Measurements from ENCODE around the gene KIF5A.

The KIF5A gene

DNA sequence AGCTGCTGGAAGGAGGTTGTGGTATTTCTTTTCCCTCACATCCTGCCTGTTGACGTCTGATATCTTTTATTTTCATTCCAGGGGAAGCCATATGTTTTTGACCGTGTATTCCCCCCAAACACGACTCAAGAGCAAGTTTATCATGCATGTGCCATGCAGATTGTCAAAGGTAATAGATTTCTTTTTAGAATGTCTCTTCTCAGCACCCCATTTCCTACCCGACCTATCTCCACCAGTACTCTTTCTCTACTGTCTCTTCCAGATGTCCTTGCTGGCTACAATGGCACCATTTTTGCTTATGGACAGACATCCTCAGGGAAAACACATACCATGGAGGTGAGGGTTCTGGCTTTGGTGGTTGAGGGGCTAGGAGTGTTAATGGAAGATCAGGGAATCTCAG is 13.5 kb downstream of the KIF5A start:
- no peak for TF ChIP-seq EZH2phosphoT487 (conservative IDR thresholded peaks at IDR 0.05; ENCODE audit: low read length)
- TF ChIP-seq, protein P1, sequence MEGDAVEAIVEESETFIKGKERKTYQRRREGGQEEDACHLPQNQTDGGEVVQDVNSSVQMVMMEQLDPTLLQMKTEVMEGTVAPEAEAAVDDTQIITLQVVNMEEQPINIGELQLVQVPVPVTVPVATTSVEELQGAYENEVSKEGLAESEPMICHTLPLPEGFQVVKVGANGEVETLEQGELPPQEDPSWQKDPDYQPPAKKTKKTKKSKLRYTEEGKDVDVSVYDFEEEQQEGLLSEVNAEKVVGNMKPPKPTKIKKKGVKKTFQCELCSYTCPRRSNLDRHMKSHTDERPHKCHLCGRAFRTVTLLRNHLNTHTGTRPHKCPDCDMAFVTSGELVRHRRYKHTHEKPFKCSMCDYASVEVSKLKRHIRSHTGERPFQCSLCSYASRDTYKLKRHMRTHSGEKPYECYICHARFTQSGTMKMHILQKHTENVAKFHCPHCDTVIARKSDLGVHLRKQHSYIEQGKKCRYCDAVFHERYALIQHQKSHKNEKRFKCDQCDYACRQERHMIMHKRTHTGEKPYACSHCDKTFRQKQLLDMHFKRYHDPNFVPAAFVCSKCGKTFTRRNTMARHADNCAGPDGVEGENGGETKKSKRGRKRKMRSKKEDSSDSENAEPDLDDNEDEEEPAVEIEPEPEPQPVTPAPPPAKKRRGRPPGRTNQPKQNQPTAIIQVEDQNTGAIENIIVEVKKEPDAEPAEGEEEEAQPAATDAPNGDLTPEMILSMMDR (IDR thresholded peaks at IDR 0.05; ENCODE audit: insufficient read depth, low read length, poor library complexity, severe bottlenecking), result no peak
- H3K27me3 ChIP-seq (ENCODE audit: low read length), result no peaks in the 10 kb centered on the region

DNA sequence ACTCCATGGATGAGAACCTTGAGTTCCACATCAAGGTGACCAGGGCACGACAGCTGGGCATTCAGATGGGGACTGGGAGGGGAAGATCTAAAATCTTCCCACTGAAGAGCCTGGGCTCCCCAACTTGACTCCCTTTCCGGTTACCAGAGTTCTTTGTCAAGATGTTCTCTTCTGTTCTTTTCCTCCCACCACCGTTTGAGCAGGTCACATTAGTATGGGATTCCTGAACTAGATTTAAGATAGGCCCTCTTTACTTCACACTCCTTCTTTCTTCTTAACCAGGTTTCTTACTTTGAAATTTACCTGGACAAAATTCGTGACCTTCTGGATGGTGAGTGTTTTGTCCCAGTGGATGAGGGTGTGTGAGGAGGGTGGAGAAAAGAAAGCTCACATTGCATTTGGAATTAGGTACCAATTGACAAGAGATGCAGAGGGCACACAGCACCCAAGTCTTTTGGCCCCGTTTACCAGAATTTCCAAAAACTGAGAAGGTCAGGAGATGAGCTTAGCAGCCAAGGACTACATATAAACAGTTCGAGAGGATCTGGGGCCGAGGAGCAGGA is 14.4 kb downstream of the KIF5A start:
- Histone ChIP-seq H3K9ac (ENCODE audit: low read length) (no peak overlapping the region), H3K36me3 (ENCODE audit: low read length) (no peaks in the 10 kb centered on the region), H3K4me2 (ENCODE audit: low read depth, low read length, poor library complexity, severe bottlenecking) (no peak overlapping the region), H3K27me3 (ENCODE audit: low read length) (no peaks in the 10 kb centered on the region), H3F3A (ENCODE audit: insufficient read depth) (no peaks in the 10 kb centered on the region), H3K27ac (ENCODE audit: low read depth, low read length) (no peak overlapping the region), H4K20me1 (ENCODE audit: low read depth, low read length) (no peaks in the 10 kb centered on the region), H2AFZ (ENCODE audit: low read depth, low read length, severe bottlenecking) (no peak overlapping the region), H3K79me2 (ENCODE audit: insufficient read depth, low read length) (no peaks in the 10 kb centered on the region), H3K9me2 (replicated peaks; ENCODE audit: insufficient read depth, low read length) (no peaks in the 10 kb centered on the region), H3K4me3 (ENCODE audit: insufficient read depth, low read length, poor library complexity, severe bottlenecking) (no peak overlapping the region), H3K9me3 (ENCODE audit: insufficient read depth, low read length) (no peaks in the 10 kb centered on the region)
- no peak for TF ChIP-seq EZH2phosphoT487 (conservative IDR thresholded peaks at IDR 0.05; ENCODE audit: low read length)
- TF ChIP-seq, protein P1 (IDR thresholded peaks at IDR 0.05; ENCODE audit: insufficient read depth, low read length, poor library complexity, severe bottlenecking), result no peak

More for the DNA sequence above, 13.5 kb downstream of the KIF5A start:
- Histone ChIP-seq H3K9ac (ENCODE audit: low read length) (no peak overlapping the region), H4K20me1 (ENCODE audit: low read depth, low read length) (no peaks in the 10 kb centered on the region), H3K4me2 (ENCODE audit: low read depth, low read length, poor library complexity, severe bottlenecking) (no peak overlapping the region), H2AFZ (ENCODE audit: low read depth, low read length, severe bottlenecking) (no peak overlapping the region), H3K9me2 (replicated peaks; ENCODE audit: insufficient read depth, low read length) (no peaks in the 10 kb centered on the region), H3K36me3 (ENCODE audit: low read length) (no peaks in the 10 kb centered on the region), H3K9me3 (ENCODE audit: insufficient read depth, low read length) (no peaks in the 10 kb centered on the region), H3K27ac (ENCODE audit: low read depth, low read length) (no peak overlapping the region), H3K4me3 (ENCODE audit: insufficient read depth, low read length, poor library complexity, severe bottlenecking) (no peak overlapping the region), H3K79me2 (ENCODE audit: insufficient read depth, low read length) (no peaks in the 10 kb centered on the region), H3F3A (ENCODE audit: insufficient read depth) (no peaks in the 10 kb centered on the region)

DNA sequence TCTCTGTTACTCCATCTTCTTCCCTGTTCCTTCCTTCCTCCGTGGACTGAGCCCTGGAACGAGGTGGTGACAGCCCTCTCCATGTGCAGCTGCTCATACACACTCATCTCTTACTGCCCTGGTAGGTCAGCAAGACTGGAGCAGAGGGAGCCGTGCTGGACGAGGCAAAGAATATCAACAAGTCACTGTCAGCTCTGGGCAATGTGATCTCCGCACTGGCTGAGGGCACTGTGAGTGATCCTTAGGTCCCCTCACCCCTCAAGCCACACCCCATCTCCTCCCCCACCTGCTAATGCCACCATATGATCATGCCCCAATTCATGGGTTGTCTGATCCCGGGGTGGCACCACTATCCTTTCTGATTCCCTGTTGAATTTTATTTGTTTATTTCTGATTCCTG is 19.0 kb downstream of the KIF5A start:
- Histone ChIP-seq H3K27me3 (ENCODE audit: low read length) (no peaks in the 10 kb centered on the region), H3F3A (ENCODE audit: insufficient read depth) (no peaks in the 10 kb centered on the region), H3K9me3 (ENCODE audit: insufficient read depth, low read length) (no peaks in the 10 kb centered on the region), H3K4me2 (ENCODE audit: low read depth, low read length, poor library complexity, severe bottlenecking) (no peak overlapping the region), H3K79me2 (ENCODE audit: insufficient read depth, low read length) (no peaks in the 10 kb centered on the region), H3K27ac (ENCODE audit: low read depth, low read length) (no peak overlapping the region), H3K36me3 (ENCODE audit: low read length) (no peaks in the 10 kb centered on the region), H3K4me3 (ENCODE audit: insufficient read depth, low read length, poor library complexity, severe bottlenecking) (no peak overlapping the region), H3K9me2 (replicated peaks; ENCODE audit: insufficient read depth, low read length) (no peaks in the 10 kb centered on the region), H2AFZ (ENCODE audit: low read depth, low read length, severe bottlenecking) (no peak overlapping the region), H4K20me1 (ENCODE audit: low read depth, low read length) (no peaks in the 10 kb centered on the region), H3K9ac (ENCODE audit: low read length) (no peak overlapping the region)
- TF ChIP-seq, protein P1 (IDR thresholded peaks at IDR 0.05; ENCODE audit: insufficient read depth, low read length, poor library complexity, severe bottlenecking), result no peak
- no peak for TF ChIP-seq EZH2phosphoT487 (conservative IDR thresholded peaks at IDR 0.05; ENCODE audit: low read length)

Data from SU-DHL-6 (cell line).